HCT116 (cell line): Measurements from ENCODE around the gene CFB.

Experiments used
- CBX3 ChIP-seq: IDR thresholded peaks from 2 replicates; pipeline ENCODE4 v1.6.1; 2012; ENCODE audit warnings: low read depth
- CTCF ChIP-seq, 3 experiments: fragments of 200-600 bp in 1 of 3; sonication (generic) in 1 of 3; IDR thresholded peaks in 2 of 3; conservative IDR thresholded peaks in 1 of 3; 2 replicates each; pipeline ENCODE4 v1.5.1; 2012 to 2017; ENCODE audit warnings: low read depth in 2 of 3, low read length in 2 of 3, antibody characterized with exemption in 1 of 3, borderline replicate concordance in 1 of 3, control low read depth in 1 of 3, mild to moderate bottlenecking in 1 of 3, mixed read lengths in 1 of 3, mixed run types in 1 of 3, moderate library complexity in 1 of 3; ENCODE audit not compliant: insufficient read depth in 1 of 3
- ELF1 ChIP-seq: IDR thresholded peaks from 2 replicates; pipeline ENCODE4 v1.6.1; 2012; ENCODE audit warnings: low read depth, borderline replicate concordance
- EZH2 ChIP-seq: fragments of 200-600 bp; sonication (generic); IDR thresholded peaks from 2 replicates; pipeline ENCODE4 v1.6.1; 2017; ENCODE audit warnings: antibody characterized with exemption, mixed run types
- FOSL1 ChIP-seq: IDR thresholded peaks from 2 replicates; pipeline ENCODE4 v1.6.1; 2012; ENCODE audit warnings: low read depth
- MAX ChIP-seq: IDR thresholded peaks from 2 replicates; pipeline ENCODE4 v1.6.1; 2012
- POLR2A ChIP-seq: IDR thresholded peaks from 2 replicates; pipeline ENCODE4 v1.7.0; 2011; ENCODE audit warnings: borderline replicate concordance; ENCODE audit not compliant: insufficient read depth, insufficient read length; ENCODE audit errors: extremely low read depth
- POLR2AphosphoS5 ChIP-seq: IDR thresholded peaks from 2 replicates; pipeline ENCODE4 v1.6.1; 2011; ENCODE audit warnings: mild to moderate bottlenecking, low read depth, low read length, moderate library complexity
- REST ChIP-seq: IDR thresholded peaks from 2 replicates; pipeline ENCODE4 v1.6.1; 2012; ENCODE audit warnings: low read depth
- SIN3A ChIP-seq: IDR thresholded peaks from 2 replicates; pipeline ENCODE4 v1.6.1; 2012; ENCODE audit warnings: low read depth
- SP1 ChIP-seq: IDR thresholded peaks from 2 replicates; pipeline ENCODE4 v1.6.1; 2012; ENCODE audit warnings: low read depth
- TCF7L2 ChIP-seq: IDR thresholded peaks from 2 replicates; pipeline ENCODE4 v1.7.0; 2011; ENCODE audit warnings: borderline replicate concordance, inconsistent platforms; ENCODE audit not compliant: insufficient read depth, insufficient read length; ENCODE audit errors: extremely low read depth
- ZNF274 ChIP-seq: fragments of 200-500 bp; sonication (Bioruptor generic); IDR thresholded peaks from 2 replicates; pipeline ENCODE4 v1.6.1; 2014; ENCODE audit warnings: mild to moderate bottlenecking, low read depth, low read length, inconsistent platforms

GRCh38 chr6:31940256-31940664 lies 5.6 kb upstream of the CFB start:
- TF ChIP-seq EZH2, result no peak
- no peak for TF ChIP-seq CTCF (IDR thresholded peaks at IDR 0.05 in 2 of 3, conservative IDR thresholded peaks at IDR 0.05 in 1 of 3; ENCODE audit: borderline replicate concordance in 1 of 3, insufficient read depth in 1 of 3, low read depth in 2 of 3, low read length in 2 of 3)
- no peak for TF ChIP-seq POLR2AphosphoS5
- no peak for TF ChIP-seq POLR2A
- TF ChIP-seq SIN3A, result no peak
- no peak for TF ChIP-seq ELF1
- no peak for TF ChIP-seq TCF7L2
- no peak for TF ChIP-seq MAX
- TF ChIP-seq FOSL1, result no peak
- TF ChIP-seq SP1, result no peak
- TF ChIP-seq REST, result no peak
- TF ChIP-seq ZNF274, result no peak
- no peak for TF ChIP-seq CBX3
